OCI-LY3 (cell line): Measurements from ENCODE around the gene NFIA.

Experiments
- H2AFZ ChIP-seq: fragments of 200-600, 300-600 bp; shearing (Covaris generic); 2 replicates; pipeline ENCODE4 v1.6.0; 2014; ENCODE audit warnings: antibody characterized with exemption, low read depth, low read length
- H3K27ac ChIP-seq: fragments of 200-600, 300-600 bp; sonication (generic); 2 replicates; pipeline ENCODE4 v1.5.1; 2014; ENCODE audit warnings: mild to moderate bottlenecking, low read length, moderate library complexity, mixed read lengths
- H3K27me3 ChIP-seq: fragments of 200-600, 300-600 bp; sonication (generic); 2 replicates; pipeline ENCODE4 v1.6.1; 2014; ENCODE audit warnings: low read depth, low read length, mixed read lengths
- H3K36me3 ChIP-seq: fragments of 200-600, 300-600 bp; sonication (generic); replicated peaks from 2 replicates; pipeline ENCODE3; 2014; ENCODE audit warnings: low read depth, low read length, mixed read lengths
- H3K4me1 ChIP-seq: fragments of 300-600, 200-600 bp; sonication (generic); 2 replicates; pipeline ENCODE4 v1.6.1; 2014; ENCODE audit warnings: low read length, mixed read lengths
- H3K4me2 ChIP-seq: fragments of 200-600, 300-600 bp; sonication (generic); 2 replicates; pipeline ENCODE4 v1.6.1; 2014; ENCODE audit warnings: low read length, mixed read lengths
- H3K4me3 ChIP-seq: fragments of 300-600, 200-600 bp; sonication (generic); 2 replicates; pipeline ENCODE4 v1.5.1; 2014; ENCODE audit warnings: antibody characterized with exemption, mild to moderate bottlenecking, low read length, moderate library complexity
- H3K79me2 ChIP-seq: fragments of 300-600, 200-600 bp; shearing (Covaris generic); 2 replicates; pipeline ENCODE4 v1.6.1; 2014; ENCODE audit warnings: mild to moderate bottlenecking, low read length, mixed read lengths
- H3K9ac ChIP-seq: fragments of 300-600, 200-600 bp; shearing (Covaris generic); 2 replicates; pipeline ENCODE4 v1.6.0; 2014; ENCODE audit warnings: mild to moderate bottlenecking, low read length, moderate library complexity
- H3K9me3 ChIP-seq: fragments of 200-600, 300-600 bp; shearing (Covaris generic); 2 replicates; pipeline ENCODE4 v1.6.1; 2014; ENCODE audit warnings: low read length, mixed read lengths; ENCODE audit not compliant: insufficient read depth
- H4K20me1 ChIP-seq: fragments of 200-600, 300-600 bp; sonication (generic); 2 replicates; pipeline ENCODE4 v1.6.1; 2016; ENCODE audit warnings: low read length, mixed read lengths; ENCODE audit not compliant: insufficient read depth
- CTCF ChIP-seq: fragments of 200-600, 300-600 bp; sonication (generic); IDR thresholded peaks from 2 replicates; pipeline ENCODE4 v1.5.1; 2014; ENCODE audit warnings: antibody characterized with exemption, low read length, low read depth
- EZH2phosphoT487 ChIP-seq: fragments of 200-600 bp; shearing (Covaris generic); IDR thresholded peaks from 2 replicates; pipeline ENCODE4 v1.6.1; 2018; ENCODE audit warnings: antibody characterized with exemption, mixed run types, low read depth

NFIA gene

DNA sequence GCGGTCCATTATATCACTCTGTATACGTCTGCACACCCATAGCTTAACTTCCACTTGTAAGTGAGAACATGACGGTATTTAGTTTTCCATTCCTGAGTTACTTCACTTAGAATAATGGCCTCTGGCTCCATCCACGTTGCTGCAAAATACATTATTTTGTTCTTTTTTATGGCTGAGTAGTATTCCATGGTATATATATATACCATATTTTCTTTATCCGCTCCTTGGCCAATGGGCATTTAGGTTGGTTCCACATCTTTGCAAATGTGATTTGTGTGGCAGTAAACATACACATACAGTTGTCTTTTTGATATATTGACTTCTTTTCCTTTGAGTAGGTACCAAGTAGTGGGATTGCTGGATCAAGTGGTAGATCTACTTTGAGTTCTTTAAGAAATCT, 245.1 kb downstream of the NFIA start:
- Histone ChIP-seq H3K4me2 (no peak overlapping the region), H3K27me3 (peaks cover 9% of the 10 kb centered on the region), H2AFZ (no peak overlapping the region), H3K4me1 (no peaks in the 10 kb centered on the region), H3K36me3 (no peaks in the 10 kb centered on the region), H3K9me3 (no peaks in the 10 kb centered on the region), H3K9ac (no peak overlapping the region), H4K20me1 (no peaks in the 10 kb centered on the region), H3K79me2 (no peaks in the 10 kb centered on the region), H3K27ac (no peak overlapping the region), H3K4me3 (no peak overlapping the region)
- TF ChIP-seq EZH2phosphoT487 (no peak), CTCF (no peak)

GRCh38 chr1:61329556-61329955, 247.2 kb downstream of the NFIA start:
- Histone ChIP-seq H3K4me3 (no peak overlapping the region), H4K20me1 (no peaks in the 10 kb centered on the region)

DNA sequence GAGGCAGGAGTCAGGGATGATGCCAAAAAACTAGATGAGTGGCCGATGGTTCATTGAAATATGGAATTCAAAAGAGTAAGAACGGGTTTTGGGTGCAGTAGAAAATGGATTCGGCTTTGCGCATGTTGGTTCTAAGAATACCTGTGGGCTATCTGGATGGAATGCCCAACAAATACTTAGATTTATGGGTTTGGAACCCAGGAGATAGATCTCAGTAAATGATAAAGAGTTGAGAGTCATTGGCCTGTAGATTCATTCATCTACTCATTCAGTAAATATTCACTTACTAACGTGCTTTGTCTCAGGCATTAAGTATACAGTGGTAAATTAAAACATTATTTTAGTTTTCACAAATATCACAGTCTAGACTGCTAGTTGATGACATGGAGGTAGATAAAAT, 247.7 kb downstream of the NFIA start:
- Histone ChIP-seq H3K27ac (no peak overlapping the region), H3K4me1 (no peaks in the 10 kb centered on the region), H2AFZ (no peak overlapping the region), H3K9ac (no peak overlapping the region), H4K20me1 (no peaks in the 10 kb centered on the region), H3K79me2 (no peaks in the 10 kb centered on the region), H3K4me2 (no peak overlapping the region), H3K36me3 (no peaks in the 10 kb centered on the region), H3K9me3 (no peaks in the 10 kb centered on the region), H3K27me3 (no peaks in the 10 kb centered on the region), H3K4me3 (no peak overlapping the region)
- TF ChIP-seq EZH2phosphoT487 (no peak), CTCF (no peak)

More at GRCh38 chr1:61329556-61329955, 247.2 kb downstream of the NFIA start:
- Histone ChIP-seq H3K79me2 (no peaks in the 10 kb centered on the region), H2AFZ (no peak overlapping the region), H3K4me1 (no peaks in the 10 kb centered on the region), H3K27ac (no peak overlapping the region), H3K9me3 (no peaks in the 10 kb centered on the region), H3K36me3 (no peaks in the 10 kb centered on the region), H3K9ac (no peak overlapping the region), H3K4me2 (no peak overlapping the region), H3K27me3 (no peaks in the 10 kb centered on the region)
- TF ChIP-seq CTCF = no peak

- no peak overlapping the region for H3K4me2 ChIP-seq
- H3K36me3 ChIP-seq = no peaks in the 10 kb centered on the region
- H3K4me1 ChIP-seq = no peaks in the 10 kb centered on the region
- H3K9ac ChIP-seq = no peak overlapping the region
- H3K27me3 ChIP-seq = no peaks in the 10 kb centered on the region
- H4K20me1 ChIP-seq = no peaks in the 10 kb centered on the region
- H3K79me2 ChIP-seq = no peaks in the 10 kb centered on the region
- H3K4me3 ChIP-seq = no peak overlapping the region
- TF ChIP-seq EZH2phosphoT487 (no peak), CTCF (no peak)
- H2AFZ ChIP-seq = no peak overlapping the region
- H3K27ac ChIP-seq = no peak overlapping the region
- H3K9me3 ChIP-seq = no peaks in the 10 kb centered on the region
Observed at GRCh38 chr1:61330571-61330970, 248.2 kb downstream of the NFIA start.
